Thyroid gland (tissue), 4 donors: ENCODE data around the gene ITGA11.

Experiments
- CTCF ChIP-seq, 6 experiments: fragments of 200-600 bp in 3 of 6; fragments of 450-650 bp in 3 of 6; sonication (generic) in 3 of 6; IDR thresholded peaks; one replicate each; pipeline ENCODE4 v1.5.1; 2016 to 2019; ENCODE audit warnings: antibody characterized with exemption in 6 of 6, mild to moderate bottlenecking in 2 of 6, inconsistent platforms in 1 of 6, moderate library complexity in 1 of 6
- POLR2A ChIP-seq, 2 donors: fragments of 450-650 bp; IDR thresholded peaks; one replicate each; pipeline ENCODE4 v1.6.1; 2017; ENCODE audit warnings: antibody characterized with exemption in 2 of 2, mild to moderate bottlenecking in 2 of 2, moderate library complexity in 1 of 2

GRCh38 chr15:68252925-68253534, 178.9 kb downstream of the ITGA11 start:
- peak; percentile 64 to 91 (median 80) for TF ChIP-seq CTCF (IDR thresholded peaks at IDR 0.05)
- TF ChIP-seq POLR2A (IDR thresholded peaks at IDR 0.05), result no peak
